Neuronal stem cell (in vitro differentiated cells): Measurements from ENCODE around the gene YPEL4.

Source experiments
- DNase-seq: peaks from one replicate; pipeline ENCODE4 v3.0.0-alpha.2; 2013; ENCODE audit warnings: low spot score
- H2AFZ ChIP-seq: one replicate; pipeline ENCODE4 v1.6.1; 2013; ENCODE audit warnings: mild to moderate bottlenecking, low read length, inconsistent platforms
- H2AK5ac ChIP-seq: 2 replicates; pipeline ENCODE4 v1.6.1; 2013; ENCODE audit warnings: low read depth, mild to moderate bottlenecking, inconsistent platforms, low read length, moderate library complexity, mixed read lengths
- H2BK120ac ChIP-seq: 2 replicates; pipeline ENCODE4 v1.6.1; 2013; ENCODE audit warnings: low read depth, mild to moderate bottlenecking, inconsistent platforms, low read length, moderate library complexity, mixed read lengths
- H2BK12ac ChIP-seq: one replicate; pipeline ENCODE4 v1.6.1; 2013; ENCODE audit warnings: low read length, inconsistent platforms
- H2BK15ac ChIP-seq: 2 replicates; pipeline ENCODE4 v1.6.1; 2013; ENCODE audit warnings: mild to moderate bottlenecking, low read length, inconsistent platforms, mixed read lengths
- H2BK5ac ChIP-seq: one replicate; pipeline ENCODE4 v1.6.1; 2013; ENCODE audit warnings: inconsistent platforms, mild to moderate bottlenecking, low read length, moderate library complexity
- H3K14ac ChIP-seq: one replicate; pipeline ENCODE4 v1.6.1; 2013; ENCODE audit warnings: low read length, inconsistent platforms
- H3K18ac ChIP-seq: 2 replicates; pipeline ENCODE4 v1.6.1; 2013; ENCODE audit warnings: low read length, inconsistent platforms
- H3K23ac ChIP-seq: 2 replicates; pipeline ENCODE4 v1.6.1; 2013; ENCODE audit warnings: low read depth, mild to moderate bottlenecking, mixed read lengths, low read length, inconsistent platforms; ENCODE audit not compliant: poor library complexity
- H3K27ac ChIP-seq: replicated peaks from 3 replicates; pipeline ENCODE4 v1.5.1; 2013; ENCODE audit warnings: low read length, inconsistent platforms
- H3K27me3 ChIP-seq, 3 experiments: 2 replicates each; pipeline ENCODE4 v1.6.1; 2013; ENCODE audit warnings: low read length in 3 of 3, mild to moderate bottlenecking in 2 of 3, inconsistent platforms in 1 of 3, low read depth in 1 of 3, mixed read lengths in 1 of 3, moderate library complexity in 1 of 3; ENCODE audit not compliant: control insufficient read depth in 3 of 3, insufficient read depth in 3 of 3
- H3K36me3 ChIP-seq, 2 donors: replicated peaks in 1 of 2; 2 replicates each; pipeline ENCODE4 v1.6.1; 2013; ENCODE audit warnings: low read length in 2 of 2; ENCODE audit not compliant: control insufficient read depth in 2 of 2, insufficient read depth in 2 of 2
- H3K4ac ChIP-seq: 2 replicates; pipeline ENCODE4 v1.6.1; 2013; ENCODE audit warnings: inconsistent platforms, mild to moderate bottlenecking, low read length, moderate library complexity
- H3K4me1 ChIP-seq, 2 donors: 1 replicate in 1 of 2; 2 replicates in 1 of 2; pipeline ENCODE4 v1.6.1; 2013; ENCODE audit warnings: low read length in 2 of 2, low read depth in 1 of 2; ENCODE audit not compliant: control insufficient read depth in 2 of 2, insufficient read depth in 1 of 2
- H3K4me2 ChIP-seq: one replicate; pipeline ENCODE4 v1.6.1; 2013; ENCODE audit warnings: mild to moderate bottlenecking, low read length, inconsistent platforms; ENCODE audit not compliant: insufficient read depth, poor library complexity, severe bottlenecking
- H3K4me3 ChIP-seq, 2 donors: 2 replicates each; pipeline ENCODE4 v1.5.1; 2013; ENCODE audit warnings: low read length in 2 of 2, mild to moderate bottlenecking in 2 of 2, inconsistent platforms in 1 of 2, moderate library complexity in 1 of 2
- H3K79me1 ChIP-seq: one replicate; pipeline ENCODE4 v1.6.1; 2013; ENCODE audit warnings: low read depth, mild to moderate bottlenecking, inconsistent platforms, low read length, moderate library complexity
- H3K9ac ChIP-seq: one replicate; pipeline ENCODE4 v1.6.1; 2013; ENCODE audit warnings: mild to moderate bottlenecking, low read depth, low read length, inconsistent platforms; ENCODE audit not compliant: poor library complexity
- H3K9me3 ChIP-seq, 2 donors: replicated peaks in 1 of 2; 2 replicates each; pipeline versions ENCODE3 to v1.6.1; 2013; ENCODE audit warnings: low read length in 2 of 2, mild to moderate bottlenecking in 2 of 2, inconsistent platforms in 1 of 2, low read depth in 1 of 2, mixed read lengths in 1 of 2, moderate library complexity in 1 of 2; ENCODE audit not compliant: control insufficient read depth in 2 of 2, insufficient read depth in 1 of 2
- H4K8ac ChIP-seq: one replicate; pipeline ENCODE4 v1.6.1; 2013; ENCODE audit warnings: low read depth, mild to moderate bottlenecking, inconsistent platforms, low read length, moderate library complexity
- H4K91ac ChIP-seq: one replicate; pipeline ENCODE4 v1.6.1; 2013; ENCODE audit warnings: low read length, low read depth, mild to moderate bottlenecking, inconsistent platforms; ENCODE audit not compliant: poor library complexity
- WGBS, 2 donors: extraction: QIAGEN DNeasy Blood & Tissue Kit; methylation state at CpG; one replicate each; pipeline ENCODE4 v1.1.7; 2013; ENCODE audit warnings: missing lambda C conversion rate in 2 of 2, mixed read lengths in 1 of 2; ENCODE audit not compliant: insufficient read length in 2 of 2, insufficient replicate concordance in 1 of 2; ENCODE audit errors: extremely low coverage in 2 of 2; 5-methylcytosine and 5-hydroxymethylcytosine counted together

YPEL4 gene

DNA sequence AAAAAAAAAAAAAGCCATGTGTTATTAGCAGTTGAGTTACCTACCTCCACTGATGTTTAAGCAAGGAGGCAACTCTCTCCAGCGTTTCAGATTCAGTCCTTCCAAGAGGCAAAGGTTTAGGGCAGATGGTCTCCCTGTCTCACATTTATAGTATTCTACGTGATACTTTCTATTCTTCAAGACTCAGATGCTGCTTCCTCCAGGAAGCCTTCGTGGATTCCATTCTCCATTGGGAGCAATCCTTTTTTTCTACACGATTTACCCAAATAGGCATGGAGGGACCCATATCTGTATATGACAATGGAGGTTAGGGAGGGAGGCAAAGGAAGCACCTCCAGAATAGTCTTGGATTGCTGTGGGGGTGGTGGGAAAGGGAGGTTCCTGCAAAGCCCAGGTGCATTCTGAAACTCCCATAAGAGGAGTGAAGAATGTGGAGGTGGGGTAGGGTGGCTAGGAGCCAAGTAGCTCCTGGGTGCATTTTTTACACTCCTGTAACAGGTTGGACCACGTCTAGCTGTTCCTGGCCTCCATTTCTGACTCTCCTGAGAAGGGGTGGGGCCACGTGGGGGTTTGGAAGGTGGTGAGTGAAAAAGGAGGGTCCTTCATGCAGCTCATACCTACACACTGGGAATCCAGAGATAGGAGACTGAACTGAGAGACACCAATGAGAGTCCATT is 16.2 kb downstream of the YPEL4 start:
- H3K27me3 ChIP-seq = no peaks in the 10 kb centered on the region
- no peak overlapping the region for H4K91ac ChIP-seq
- H4K8ac ChIP-seq = no peak overlapping the region
- peaks cover 3 to 6% of the 10 kb centered on the region in 2 donors for H3K4me1 ChIP-seq
- no peak overlapping the region for H3K27ac ChIP-seq
- no peak overlapping the region for H3K23ac ChIP-seq
- DNase-seq = no peak
- no peak overlapping the region for H3K4me2 ChIP-seq
- no peak overlapping the region for H2AFZ ChIP-seq
- H3K4me3 ChIP-seq = no peak overlapping the region
- H3K9ac ChIP-seq = no peak overlapping the region
- no peak overlapping the region for H2BK15ac ChIP-seq
- no peaks in the 10 kb centered on the region for H3K36me3 ChIP-seq
- no peak overlapping the region for H3K14ac ChIP-seq
- H2BK5ac ChIP-seq = no peak overlapping the region
- peak overlapping the region; percentile 76 for H3K18ac ChIP-seq
- WGBS, 2 donors = no CpG with 5 or more reads among the region's 6 CpGs
- H3K9me3 ChIP-seq = no peaks in the 10 kb centered on the region
- no peak overlapping the region for H2BK120ac ChIP-seq
- no peaks in the 10 kb centered on the region for H3K79me1 ChIP-seq
- no peak overlapping the region for H2AK5ac ChIP-seq
- H2BK12ac ChIP-seq = no peak overlapping the region
- H3K4ac ChIP-seq = no peak overlapping the region

DNA sequence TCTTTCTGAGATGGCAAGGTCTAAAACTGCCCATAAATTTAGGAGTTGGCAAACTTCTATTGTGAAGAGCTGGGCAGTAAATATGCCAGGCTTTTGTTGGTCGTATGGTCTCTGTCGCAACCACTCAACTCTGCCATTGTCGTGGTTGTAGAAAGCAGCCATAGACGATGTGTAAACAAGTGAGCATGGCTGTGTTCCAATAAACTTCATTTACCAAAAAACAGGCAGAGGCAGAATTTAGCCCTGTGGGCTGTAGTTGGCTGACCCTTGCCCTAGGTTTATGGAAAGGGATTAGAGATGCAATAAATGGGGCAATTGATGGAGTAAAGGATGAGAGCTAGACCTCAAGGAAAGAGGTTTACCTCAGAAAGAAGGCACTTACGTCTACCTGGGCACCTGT is 17.6 kb downstream of the YPEL4 start:
- no peaks in the 10 kb centered on the region for H3K4me1 ChIP-seq
- no peak overlapping the region for H3K18ac ChIP-seq
- WGBS, 2 donors = no CpG with 5 or more reads among the region's 5 CpGs
- no peaks in the 10 kb centered on the region for H3K27me3 ChIP-seq
- DNase-seq = no peak
- no peak overlapping the region for H3K4me2 ChIP-seq
- no peak overlapping the region for H4K91ac ChIP-seq
- H2BK120ac ChIP-seq = no peak overlapping the region
- no peak overlapping the region for H3K23ac ChIP-seq
- no peaks in the 10 kb centered on the region for H3K36me3 ChIP-seq
- no peak overlapping the region for H3K9ac ChIP-seq
- H2BK5ac ChIP-seq = no peak overlapping the region
- no peaks in the 10 kb centered on the region for H3K79me1 ChIP-seq
- no peaks in the 10 kb centered on the region for H3K9me3 ChIP-seq
- H4K8ac ChIP-seq = no peak overlapping the region
- no peak overlapping the region for H2AK5ac ChIP-seq
- no peak overlapping the region for H3K4me3 ChIP-seq
- no peak overlapping the region for H2AFZ ChIP-seq
- no peak overlapping the region for H3K14ac ChIP-seq
- H2BK12ac ChIP-seq = no peak overlapping the region
- H2BK15ac ChIP-seq = no peak overlapping the region
- H3K27ac ChIP-seq = no peak overlapping the region
- H3K4ac ChIP-seq = no peak overlapping the region

DNA sequence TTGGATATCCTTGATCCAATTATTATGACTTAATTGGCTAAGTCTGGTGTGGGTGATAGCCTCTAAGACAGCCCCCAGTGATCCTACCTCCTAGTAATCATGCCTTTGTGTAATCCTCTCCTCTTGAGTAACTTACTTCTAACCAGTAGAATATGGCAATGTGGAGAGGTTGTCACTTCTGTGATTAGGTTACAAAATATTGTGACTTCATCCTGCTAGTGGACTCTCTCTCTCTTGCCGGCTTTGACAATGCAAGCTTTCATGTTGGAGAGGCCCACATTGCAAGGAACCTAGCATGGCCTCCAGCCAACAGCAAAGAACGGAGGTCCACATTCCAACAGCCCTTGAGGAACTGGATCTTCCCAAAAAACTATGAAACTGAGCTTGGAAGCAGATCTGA is 19.5 kb downstream of the YPEL4 start:
- no peaks in the 10 kb centered on the region for H3K9me3 ChIP-seq
- no peak overlapping the region for H2AK5ac ChIP-seq
- peak overlapping the region; percentile 7 for H3K18ac ChIP-seq
- no peaks in the 10 kb centered on the region for H3K27me3 ChIP-seq
- no peaks in the 10 kb centered on the region for H3K36me3 ChIP-seq
- H2AFZ ChIP-seq = no peak overlapping the region
- H3K14ac ChIP-seq = no peak overlapping the region
- no peak overlapping the region for H2BK5ac ChIP-seq
- H3K4ac ChIP-seq = no peak overlapping the region
- H3K27ac ChIP-seq = no peak overlapping the region
- H3K4me2 ChIP-seq = no peak overlapping the region
- H4K8ac ChIP-seq = no peak overlapping the region
- no peaks in the 10 kb centered on the region for H3K79me1 ChIP-seq
- no peak overlapping the region for H2BK15ac ChIP-seq
- H3K9ac ChIP-seq = no peak overlapping the region
- no peak overlapping the region for H2BK12ac ChIP-seq
- no peak overlapping the region for H4K91ac ChIP-seq
- H3K23ac ChIP-seq = no peak overlapping the region
- H2BK120ac ChIP-seq = no peak overlapping the region
- no peak for DNase-seq
- H3K4me3 ChIP-seq = no peak overlapping the region
- no peaks in the 10 kb centered on the region for H3K4me1 ChIP-seq
- no CpG with 5 or more reads among the region's 2 CpGs for WGBS, 2 donors

DNA sequence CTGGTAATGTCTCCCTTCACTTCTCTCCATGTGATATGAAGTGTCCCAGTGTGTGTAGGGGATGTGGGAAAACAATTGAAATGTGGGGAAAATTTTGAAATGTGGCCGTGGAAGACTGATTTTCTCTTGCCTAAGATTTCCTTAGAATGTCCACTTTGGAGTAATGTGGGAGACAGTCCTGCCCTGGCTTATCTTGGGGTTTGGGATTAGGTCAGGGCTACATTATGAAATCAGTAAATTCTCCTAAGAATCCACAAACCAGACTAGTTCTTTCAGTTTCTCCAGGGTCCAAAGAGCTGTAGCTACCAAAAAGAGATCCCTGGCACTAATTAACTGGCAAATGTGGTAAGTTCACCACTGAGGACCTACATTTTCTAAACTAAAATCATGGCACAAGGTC is 22.8 kb downstream of the YPEL4 start:
- H3K4me2 ChIP-seq = no peak overlapping the region
- H2BK12ac ChIP-seq = no peak overlapping the region
- no peaks in the 10 kb centered on the region for H3K4me1 ChIP-seq
- H3K14ac ChIP-seq = no peak overlapping the region
- no peak overlapping the region for H2BK120ac ChIP-seq
- H2BK5ac ChIP-seq = no peak overlapping the region
- WGBS, 2 donors = no CpG with 5 or more reads among the region's 1 CpG
- no peak overlapping the region for H3K27ac ChIP-seq
- H3K9me3 ChIP-seq = no peaks in the 10 kb centered on the region
- H3K36me3 ChIP-seq = no peaks in the 10 kb centered on the region
- no peak overlapping the region for H3K4me3 ChIP-seq
- no peaks in the 10 kb centered on the region for H3K27me3 ChIP-seq
- no peak overlapping the region for H2AK5ac ChIP-seq
- H3K4ac ChIP-seq = no peak overlapping the region
- H4K91ac ChIP-seq = no peak overlapping the region
- no peak overlapping the region for H4K8ac ChIP-seq
- H3K79me1 ChIP-seq = no peaks in the 10 kb centered on the region
- DNase-seq = no peak
- H3K18ac ChIP-seq = no peak overlapping the region
- no peak overlapping the region for H3K23ac ChIP-seq
- H2BK15ac ChIP-seq = no peak overlapping the region
- no peak overlapping the region for H2AFZ ChIP-seq
- H3K9ac ChIP-seq = no peak overlapping the region
